Suppressor macrophage treated with lipopolysaccharide for 1 hour (primary cell): Measurements from ENCODE around the gene TTLL12.

Experiments used
- DNase-seq, 3 donors: peaks; one replicate each; pipeline ENCODE4 v3.0.0-alpha.2; 2020 to 2022

The TTLL12 gene

DNA sequence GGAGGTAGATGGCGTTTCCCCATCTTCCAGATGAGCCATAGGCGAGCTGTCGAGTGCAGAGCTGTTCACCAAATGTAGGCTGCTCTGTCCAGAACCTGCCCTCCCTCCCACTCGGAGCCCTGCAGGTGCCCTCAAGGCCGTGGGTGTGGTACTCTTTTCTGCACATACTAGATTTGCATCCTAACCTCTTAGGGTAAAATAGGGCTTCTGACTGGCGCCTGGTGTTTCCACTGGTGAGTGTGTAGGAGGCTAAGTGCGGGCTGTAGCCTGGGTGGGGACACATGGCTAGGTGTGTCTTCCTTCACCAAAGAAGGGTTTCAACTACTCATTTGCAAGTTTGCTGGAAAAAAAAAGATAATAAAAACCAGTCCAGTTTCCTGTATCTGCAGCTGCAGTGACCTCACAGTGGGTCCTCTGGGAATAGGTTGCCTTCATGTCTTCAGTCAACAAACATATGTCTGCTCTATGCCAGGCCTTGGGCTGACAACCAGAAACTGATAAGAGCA, 67.9 kb downstream of the TTLL12 start:
- DNase-seq = no peak

DNA sequence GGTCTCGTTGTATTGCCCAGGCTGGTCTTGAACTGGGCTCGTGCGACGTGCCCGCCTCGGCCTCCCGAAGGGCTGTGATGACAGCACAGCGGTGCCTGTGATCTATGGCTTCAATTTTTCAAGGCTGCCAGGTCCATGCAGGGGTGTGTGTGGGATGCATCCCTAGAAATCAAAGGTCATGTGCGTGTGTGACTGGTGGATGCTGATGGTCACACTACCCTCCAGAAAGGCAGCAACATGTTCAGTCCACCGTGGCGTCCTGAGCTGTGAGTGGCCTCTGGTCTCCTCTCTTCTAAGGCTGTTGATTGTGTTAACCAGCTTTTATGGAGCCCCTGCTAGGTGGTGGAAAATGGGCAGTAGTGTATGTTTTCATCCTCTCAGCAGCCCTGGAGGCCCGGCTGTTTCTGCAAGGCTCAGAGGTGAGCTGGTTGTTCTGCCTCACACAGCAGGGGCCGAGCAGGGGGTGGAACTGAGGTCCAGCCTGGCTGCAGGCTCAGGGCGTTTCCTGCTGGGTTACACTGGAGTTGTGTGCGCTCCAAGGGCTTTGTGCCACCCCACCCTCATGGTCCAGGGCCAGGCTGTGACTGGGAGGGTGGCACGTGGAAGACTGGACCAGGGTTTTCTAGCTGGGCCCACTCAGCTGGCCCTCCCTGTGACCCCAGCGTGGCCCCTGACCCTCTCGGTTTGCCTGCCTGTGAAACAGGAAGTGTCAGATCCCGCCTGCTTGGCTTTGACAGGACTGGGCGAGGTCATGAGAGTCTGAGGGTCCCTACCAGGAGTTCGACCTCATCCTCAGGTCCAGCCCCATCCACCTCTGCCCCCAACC, 68.7 kb downstream of the TTLL12 start:
- DNase-seq = peak in 1 of 3 donors; percentile 34

DNA sequence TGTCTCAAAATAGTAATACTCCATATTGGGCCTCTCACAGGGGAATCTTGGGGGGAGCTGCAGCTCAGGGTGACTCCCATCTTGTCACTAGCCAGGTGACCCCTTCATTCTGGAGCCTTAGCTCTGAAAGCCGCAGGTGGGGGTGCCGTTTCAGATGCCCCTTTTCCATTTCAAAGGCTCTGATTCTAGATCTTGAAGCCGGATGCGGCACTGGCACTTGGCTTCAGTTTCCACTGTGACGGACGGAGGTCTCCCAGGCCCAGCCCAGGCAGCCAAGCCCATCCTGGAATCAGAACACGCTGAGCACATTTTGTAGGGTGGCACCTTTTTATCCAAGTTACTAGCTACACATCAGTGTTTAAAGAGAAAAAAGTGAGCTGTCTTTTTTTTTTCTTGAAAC, 70.0 kb downstream of the TTLL12 start:
- DNase-seq = no peak
